Ishikawa (cell line): ENCODE measurements around the gene ERICH6.

ENCODE experiments used
- CEBPB ChIP-seq: IDR thresholded peaks from 2 replicates; pipeline ENCODE4 v1.6.1; 2012
- FOXM1 ChIP-seq: IDR thresholded peaks from 2 replicates; pipeline ENCODE4 v1.6.1; 2012; ENCODE audit warnings: low read depth, borderline replicate concordance
- NFIC ChIP-seq: IDR thresholded peaks from 2 replicates; pipeline ENCODE4 v1.6.1; 2012
- TF ChIP-seq, protein P1 (sequence below): IDR thresholded peaks from 2 replicates; pipeline ENCODE4 v1.6.1; 2012
- TF ChIP-seq, protein P2 (sequence below): IDR thresholded peaks from 2 replicates; pipeline ENCODE4 v1.6.1; 2012; ENCODE audit warnings: low read depth, mild to moderate bottlenecking

DNA sequence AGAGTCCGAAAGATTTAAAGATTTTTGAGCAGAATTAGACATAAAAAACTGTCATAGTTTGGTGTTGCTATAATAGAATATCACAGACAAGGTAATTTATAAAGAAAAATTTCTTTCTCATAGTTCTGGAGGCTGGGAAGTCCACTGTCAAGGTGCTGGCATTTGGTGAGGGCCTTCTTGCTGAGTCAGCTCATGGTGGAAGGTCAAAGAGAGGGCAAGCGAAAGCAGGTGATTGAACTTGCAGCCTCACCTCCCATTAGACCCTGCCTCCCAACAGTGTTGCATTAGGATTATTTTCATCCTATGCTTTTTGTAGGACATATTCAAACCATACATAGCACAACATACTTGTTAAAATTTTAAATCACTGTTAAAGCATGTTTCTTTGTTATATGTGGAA is 90.7 kb downstream of the ERICH6 start:
- TF ChIP-seq FOXM1 (no peak), NFIC (no peak), CEBPB (no peak)
- TF ChIP-seq, protein P1, sequence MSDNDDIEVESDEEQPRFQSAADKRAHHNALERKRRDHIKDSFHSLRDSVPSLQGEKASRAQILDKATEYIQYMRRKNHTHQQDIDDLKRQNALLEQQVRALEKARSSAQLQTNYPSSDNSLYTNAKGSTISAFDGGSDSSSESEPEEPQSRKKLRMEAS = no peak
- TF ChIP-seq, protein P2, sequence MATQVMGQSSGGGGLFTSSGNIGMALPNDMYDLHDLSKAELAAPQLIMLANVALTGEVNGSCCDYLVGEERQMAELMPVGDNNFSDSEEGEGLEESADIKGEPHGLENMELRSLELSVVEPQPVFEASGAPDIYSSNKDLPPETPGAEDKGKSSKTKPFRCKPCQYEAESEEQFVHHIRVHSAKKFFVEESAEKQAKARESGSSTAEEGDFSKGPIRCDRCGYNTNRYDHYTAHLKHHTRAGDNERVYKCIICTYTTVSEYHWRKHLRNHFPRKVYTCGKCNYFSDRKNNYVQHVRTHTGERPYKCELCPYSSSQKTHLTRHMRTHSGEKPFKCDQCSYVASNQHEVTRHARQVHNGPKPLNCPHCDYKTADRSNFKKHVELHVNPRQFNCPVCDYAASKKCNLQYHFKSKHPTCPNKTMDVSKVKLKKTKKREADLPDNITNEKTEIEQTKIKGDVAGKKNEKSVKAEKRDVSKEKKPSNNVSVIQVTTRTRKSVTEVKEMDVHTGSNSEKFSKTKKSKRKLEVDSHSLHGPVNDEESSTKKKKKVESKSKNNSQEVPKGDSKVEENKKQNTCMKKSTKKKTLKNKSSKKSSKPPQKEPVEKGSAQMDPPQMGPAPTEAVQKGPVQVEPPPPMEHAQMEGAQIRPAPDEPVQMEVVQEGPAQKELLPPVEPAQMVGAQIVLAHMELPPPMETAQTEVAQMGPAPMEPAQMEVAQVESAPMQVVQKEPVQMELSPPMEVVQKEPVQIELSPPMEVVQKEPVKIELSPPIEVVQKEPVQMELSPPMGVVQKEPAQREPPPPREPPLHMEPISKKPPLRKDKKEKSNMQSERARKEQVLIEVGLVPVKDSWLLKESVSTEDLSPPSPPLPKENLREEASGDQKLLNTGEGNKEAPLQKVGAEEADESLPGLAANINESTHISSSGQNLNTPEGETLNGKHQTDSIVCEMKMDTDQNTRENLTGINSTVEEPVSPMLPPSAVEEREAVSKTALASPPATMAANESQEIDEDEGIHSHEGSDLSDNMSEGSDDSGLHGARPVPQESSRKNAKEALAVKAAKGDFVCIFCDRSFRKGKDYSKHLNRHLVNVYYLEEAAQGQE = no peak
